GM18520 (cell line): ENCODE data around the gene TPBGL.
"Not testable (repeated sequence)": the region's sequence is repeated elsewhere in the genome, so short reads cannot be mapped to it uniquely, and the experiment has no call there.

Source experiments
- ATAC-seq: cut with Tn5 transposase; IDR thresholded peaks from one replicate; pipeline ENCODE4 v1.9.1; 2021; ENCODE audit not compliant: unreplicated experiment

The TPBGL gene

DNA sequence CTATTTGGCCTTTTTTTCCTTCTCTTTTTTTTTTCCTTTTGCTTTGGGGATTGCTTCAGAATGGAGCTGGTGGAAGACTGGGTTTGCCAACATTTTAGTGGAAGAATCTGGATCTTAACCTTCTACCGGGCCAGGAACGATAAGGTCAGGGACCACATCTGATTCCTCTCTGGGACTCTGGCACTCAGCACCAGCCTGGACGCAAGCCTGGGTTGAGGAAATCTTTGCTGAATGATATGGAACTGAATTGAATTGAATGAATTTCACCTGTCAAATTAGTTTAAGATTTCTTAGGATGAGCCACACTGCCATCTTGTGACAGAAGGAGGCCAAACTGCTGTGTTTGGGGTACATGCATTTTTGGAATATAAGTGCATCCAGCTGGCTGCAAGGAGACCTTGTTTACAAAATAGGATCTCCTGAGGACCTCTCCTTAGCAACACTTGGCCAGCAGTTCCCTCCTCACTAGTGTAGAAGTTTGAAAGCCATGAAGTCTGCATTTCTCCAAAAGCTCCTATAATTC, 30.4 kb downstream of the TPBGL start:
- ATAC-seq: no peak

DNA sequence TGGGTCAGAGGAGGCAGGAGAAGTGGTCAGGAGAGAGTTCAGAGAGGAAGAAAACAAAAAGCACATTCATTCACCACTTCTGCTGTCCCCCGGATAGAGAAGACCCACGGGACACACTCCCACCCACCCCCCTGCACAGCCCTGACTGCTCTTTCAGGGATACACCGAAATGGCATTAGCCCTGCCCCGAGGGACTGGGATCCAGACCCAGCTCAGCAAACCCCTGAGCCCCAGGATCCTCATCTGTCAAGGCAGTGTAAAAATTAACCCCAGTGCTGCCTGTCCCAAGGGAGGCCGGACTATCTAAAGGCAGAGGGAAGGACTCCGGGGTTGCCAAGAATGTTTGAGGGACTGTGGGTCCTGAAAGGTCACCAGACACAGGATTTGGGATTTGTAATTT, 31.2 kb downstream of the TPBGL start:
- ATAC-seq: no peak

DNA sequence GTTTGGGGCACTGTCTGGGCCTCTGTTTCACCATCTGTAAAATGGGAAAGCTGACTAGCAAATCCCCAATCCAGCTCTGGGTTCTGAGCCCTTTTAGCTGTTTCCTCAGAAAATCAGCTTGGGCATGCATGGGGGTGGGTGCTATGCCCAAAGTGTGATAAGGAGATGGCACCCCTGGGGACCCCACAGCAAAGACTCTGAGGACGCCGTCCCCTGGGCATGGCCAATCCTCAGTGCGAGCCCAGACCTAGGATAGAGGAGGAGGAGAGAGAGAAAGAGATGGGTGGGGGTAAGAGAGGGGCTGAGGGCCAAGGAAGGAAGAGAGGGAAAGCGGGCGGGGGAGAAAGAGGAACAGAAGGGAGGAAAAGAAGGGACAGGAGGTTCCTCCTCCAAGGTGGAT, 31.8 kb downstream of the TPBGL start:
- no peak for ATAC-seq

DNA sequence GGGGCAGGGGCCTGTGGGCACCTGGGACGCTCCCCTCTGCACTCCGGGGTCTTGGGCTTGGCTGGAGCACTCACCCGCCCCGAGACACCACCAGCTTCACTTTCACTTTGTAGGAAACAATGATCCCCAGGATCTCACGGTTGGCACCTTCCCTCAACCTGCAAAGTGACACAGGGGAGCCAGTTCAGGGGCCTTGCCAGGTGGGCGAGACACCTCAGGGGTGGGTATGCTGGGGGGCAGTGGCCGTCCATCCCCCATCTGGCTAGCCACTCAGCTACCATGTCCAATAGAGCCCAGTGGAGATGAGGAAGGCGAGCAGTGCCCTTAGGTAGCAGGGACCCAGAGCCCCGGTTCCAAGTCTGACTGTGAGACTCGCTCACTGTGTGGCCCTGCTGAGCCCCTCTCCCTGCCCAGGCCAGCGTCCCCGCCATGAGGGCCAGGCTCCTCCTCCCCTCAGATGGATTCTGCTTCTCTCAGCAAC, 32.3 kb downstream of the TPBGL start:
- no peak for ATAC-seq

- no peak for ATAC-seq
Observed at GRCh38 chr11:75273411-75274391, 33.1 kb downstream of the TPBGL start.

DNA sequence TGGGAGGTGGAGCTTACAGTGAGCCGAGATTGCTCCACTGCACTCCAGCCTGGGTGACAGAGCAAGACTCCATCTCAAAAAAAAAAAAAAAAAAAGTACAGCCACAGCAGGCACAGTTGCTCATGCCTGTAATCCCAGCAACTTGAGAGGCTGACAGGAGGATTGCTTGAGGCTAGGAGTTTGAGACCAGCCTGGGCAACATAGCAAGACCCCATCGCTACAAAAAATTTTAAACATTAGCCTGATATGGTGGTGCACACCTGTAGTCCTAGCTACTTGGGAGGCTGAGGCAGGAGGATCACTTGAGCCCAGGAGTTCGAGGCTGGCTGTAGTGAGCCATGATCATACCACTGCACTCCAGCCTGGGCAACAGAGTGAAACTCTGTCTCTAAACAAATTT, 34.1 kb downstream of the TPBGL start:
- not testable (repeated sequence) for ATAC-seq

DNA sequence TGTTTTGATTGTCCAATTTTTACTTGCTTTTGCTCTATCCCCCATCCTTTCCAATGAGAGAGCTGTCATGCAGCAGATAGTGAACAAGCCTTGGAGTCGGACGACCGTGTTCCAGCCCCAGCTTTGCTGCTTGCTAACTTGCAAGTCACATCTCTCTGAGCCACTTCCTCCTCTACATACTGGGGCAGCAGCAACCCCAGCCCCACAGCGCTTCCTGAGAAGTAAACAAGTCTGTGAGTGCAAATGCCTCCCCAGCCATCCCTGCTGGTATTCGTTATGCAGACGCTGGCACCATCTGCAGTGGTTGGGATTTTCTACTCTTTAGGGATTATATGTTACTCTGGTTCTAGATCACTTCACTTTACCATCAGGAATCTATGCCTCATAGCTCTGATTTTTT, 35.0 kb downstream of the TPBGL start:
- ATAC-seq: no peak

- no peak for ATAC-seq
Observed at GRCh38 chr11:75276186-75276585, 35.6 kb downstream of the TPBGL start.

DNA sequence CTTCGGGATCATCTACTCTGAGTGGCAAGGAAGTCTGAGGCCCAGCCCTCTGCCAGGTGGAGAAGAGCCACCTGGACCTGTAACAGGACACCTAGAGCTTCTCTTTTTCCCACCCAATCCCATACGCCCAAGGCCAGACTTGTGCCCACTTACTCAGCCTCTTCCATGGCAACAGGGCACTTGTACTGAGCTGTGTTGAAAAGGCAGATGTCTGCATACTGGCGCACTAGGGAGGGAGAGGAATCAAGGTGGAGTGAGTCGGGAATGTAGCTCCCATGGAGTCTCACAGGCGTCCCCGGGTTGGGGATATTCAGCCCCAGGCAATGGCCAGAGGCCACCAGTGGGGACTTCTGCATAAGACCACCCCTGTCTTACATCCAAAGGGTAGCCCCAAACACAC, 36.1 kb downstream of the TPBGL start:
- no peak for ATAC-seq

GRCh38 chr11:75277211-75277805, 36.7 kb downstream of the TPBGL start:
- no peak for ATAC-seq

DNA sequence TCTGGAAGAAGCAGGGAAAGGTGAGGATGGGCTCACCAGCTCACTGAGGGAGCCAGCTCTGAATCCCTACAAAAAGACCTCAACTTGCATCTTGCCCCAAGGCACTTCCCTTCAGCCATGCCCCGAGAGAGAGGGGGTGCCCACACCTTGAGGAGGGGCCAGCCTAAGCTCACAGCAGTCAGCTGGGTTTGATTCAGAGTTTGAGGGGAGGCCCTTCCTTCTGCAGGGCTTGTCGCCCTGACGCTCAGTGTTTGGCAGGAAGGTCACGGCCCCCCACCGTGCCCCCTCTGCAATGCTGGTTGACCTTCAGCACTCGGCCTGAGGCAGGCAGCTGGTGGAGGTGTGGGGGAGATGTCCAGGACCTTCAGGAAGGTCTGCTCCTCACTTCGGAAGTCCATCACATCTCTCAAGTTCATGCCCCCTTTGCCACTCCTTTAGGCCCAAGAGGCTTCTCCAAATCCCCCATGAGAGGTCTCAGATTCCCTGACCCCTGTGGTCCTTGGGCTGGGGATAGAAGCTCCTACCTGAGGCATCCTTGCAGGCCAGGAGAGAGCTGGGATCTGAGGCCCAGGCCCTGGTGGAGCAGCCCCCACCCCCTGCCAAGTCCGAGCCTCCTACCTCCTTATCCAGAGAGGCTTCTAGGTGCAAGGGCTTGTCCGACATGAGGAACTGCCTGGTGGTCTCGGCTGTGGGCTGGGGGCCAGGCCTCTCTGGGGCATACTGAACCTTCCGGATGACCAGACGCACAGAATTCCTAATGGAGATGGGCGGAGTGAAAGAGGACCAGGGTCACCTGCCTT, 37.6 kb downstream of the TPBGL start:
- no peak for ATAC-seq

DNA sequence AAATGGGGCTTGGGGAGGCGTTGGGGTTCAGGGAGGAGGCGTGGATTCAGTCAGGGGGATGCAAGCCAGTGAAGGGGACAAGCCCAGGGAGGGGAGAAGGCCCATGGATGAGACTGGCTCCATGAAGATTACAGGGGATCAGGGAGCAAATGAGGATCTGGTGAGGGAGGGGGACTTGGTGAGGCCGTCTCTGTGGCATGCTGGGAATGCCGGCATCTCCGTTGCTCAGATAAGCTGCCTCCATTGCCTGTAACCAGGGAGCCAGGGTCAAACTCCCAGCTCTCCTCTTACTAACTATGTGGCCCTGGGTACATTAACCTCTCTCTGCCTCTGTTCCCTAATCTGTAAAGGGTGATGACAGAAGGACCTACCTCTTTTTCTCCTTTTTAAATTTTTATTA, 38.7 kb downstream of the TPBGL start:
- ATAC-seq: no peak

DNA sequence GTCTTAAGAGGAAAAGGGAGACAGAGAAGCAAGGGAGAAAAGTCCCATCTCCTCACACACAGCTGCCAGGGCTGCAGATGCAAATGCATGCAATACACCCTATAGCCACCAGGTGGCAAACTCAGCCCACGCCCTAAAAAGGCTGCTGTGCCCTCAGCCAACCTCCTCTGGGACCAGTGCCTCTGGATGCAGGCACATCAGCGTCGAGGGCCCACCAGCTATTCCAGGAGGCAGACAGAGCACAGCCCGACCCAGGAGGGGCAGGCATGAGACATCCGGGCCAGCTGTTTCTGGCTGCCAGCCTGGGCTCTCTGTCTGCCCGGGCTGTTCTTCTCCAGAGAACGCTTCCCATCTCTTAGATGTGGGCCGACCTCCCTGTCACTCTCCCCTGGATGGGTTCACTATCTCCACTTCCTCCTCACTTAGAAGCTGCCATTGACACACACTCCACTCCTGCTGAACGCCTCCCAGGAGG, 39.7 kb downstream of the TPBGL start:
- no peak for ATAC-seq

GRCh38 chr11:75280770-75281468, 40.3 kb downstream of the TPBGL start:
- no peak for ATAC-seq

DNA sequence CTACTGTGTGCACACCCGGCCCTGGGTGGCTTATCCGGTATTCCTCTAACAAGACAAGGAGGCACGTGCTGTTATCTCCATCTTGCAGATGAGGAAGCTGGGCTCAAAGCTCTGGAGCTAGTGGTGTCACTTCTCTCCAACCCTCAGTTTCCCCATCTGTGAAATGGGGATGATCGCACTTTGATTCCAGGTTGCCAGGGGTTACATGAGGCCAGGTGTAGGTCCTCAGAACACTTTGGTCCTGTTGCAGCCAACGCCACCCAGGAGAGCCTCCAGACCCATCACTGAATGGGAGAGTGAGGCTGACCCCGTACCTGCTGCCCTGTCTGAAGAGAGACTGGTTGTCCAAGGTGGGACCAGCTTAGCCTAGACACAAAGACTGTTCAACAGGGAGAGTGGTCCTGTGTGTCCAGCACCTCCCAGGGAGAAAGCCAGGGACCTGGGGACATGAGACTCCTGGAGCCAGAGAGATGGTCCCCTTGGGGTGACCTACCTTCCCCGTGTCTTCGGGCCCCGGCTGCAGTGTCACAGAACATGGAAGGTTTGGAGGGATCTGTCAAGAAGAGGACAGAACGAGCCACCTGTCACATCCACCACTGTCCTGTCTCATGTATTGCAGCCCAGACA, 41.0 kb downstream of the TPBGL start:
- no peak for ATAC-seq

DNA sequence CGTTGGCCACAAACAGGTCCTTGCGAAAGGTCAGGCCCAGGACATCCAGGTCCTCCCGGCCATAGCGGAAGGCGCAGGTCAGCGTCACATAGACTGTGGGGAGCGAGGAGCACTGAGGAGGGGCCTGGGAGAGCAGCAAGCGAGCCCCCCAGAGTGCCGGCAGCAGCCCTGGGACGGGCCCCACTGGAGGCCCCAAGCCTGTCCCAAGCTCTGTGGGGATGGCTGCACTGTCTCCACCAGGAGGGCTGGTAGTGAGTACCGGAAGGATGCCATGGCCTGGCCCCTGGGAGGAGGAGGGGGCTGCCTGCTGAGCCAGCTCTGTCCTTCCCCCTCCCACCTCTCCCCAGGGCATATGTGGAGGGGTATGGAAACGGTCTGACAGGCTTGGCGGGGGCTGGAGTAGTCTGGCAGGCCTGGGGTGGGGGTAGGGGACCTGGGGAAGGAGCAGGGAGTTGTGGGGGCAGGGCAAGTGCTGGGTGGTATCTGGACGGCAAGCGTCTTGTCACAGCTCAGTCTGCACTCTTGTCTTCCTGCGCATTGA, 42.9 kb downstream of the TPBGL start:
- ATAC-seq: no peak

DNA sequence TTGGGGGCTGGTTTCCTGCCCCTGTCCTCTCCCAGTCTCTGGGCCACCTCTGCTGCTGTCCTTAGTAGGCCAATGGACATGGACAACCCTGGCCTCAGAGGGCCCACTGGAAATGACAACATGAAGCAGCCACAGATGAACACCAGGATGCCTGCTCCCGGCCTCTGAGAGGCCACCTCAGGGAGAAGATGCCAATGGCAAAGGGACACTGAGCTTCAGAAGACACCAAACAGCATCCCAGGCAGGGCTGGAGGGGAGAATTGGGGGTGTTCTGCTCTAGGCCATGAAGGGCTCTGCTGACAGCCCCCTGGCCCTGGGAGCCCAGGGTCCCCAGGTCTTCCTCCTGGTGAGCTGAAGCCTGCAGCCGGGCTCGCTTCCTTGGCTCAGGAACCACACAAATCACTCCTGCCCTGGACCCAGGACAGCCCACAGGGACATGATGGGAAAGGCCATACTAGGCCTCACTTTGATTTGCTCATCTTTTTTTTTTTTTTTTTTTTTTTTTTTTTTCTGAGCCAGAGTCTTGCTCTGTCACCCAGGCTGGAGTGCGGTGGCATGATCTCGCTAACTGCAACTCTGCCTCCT, 45.3 kb downstream of the TPBGL start:
- no peak for ATAC-seq

- no peak for ATAC-seq
Observed at GRCh38 chr11:75286826-75287465, 46.4 kb downstream of the TPBGL start.

GRCh38 chr11:75287579-75287978, 47.0 kb downstream of the TPBGL start:
- no peak for ATAC-seq
